ENCODE measurements around the gene PCDHGC4. TPM values are rescaled to one million over a fixed set of nuclear protein-coding genes. Genes with fewer than 3 reads are reported as not detected.

The PCDHGC4 gene
- total RNA-seq, 1 donor from 2014 or later = not detected

DNA sequence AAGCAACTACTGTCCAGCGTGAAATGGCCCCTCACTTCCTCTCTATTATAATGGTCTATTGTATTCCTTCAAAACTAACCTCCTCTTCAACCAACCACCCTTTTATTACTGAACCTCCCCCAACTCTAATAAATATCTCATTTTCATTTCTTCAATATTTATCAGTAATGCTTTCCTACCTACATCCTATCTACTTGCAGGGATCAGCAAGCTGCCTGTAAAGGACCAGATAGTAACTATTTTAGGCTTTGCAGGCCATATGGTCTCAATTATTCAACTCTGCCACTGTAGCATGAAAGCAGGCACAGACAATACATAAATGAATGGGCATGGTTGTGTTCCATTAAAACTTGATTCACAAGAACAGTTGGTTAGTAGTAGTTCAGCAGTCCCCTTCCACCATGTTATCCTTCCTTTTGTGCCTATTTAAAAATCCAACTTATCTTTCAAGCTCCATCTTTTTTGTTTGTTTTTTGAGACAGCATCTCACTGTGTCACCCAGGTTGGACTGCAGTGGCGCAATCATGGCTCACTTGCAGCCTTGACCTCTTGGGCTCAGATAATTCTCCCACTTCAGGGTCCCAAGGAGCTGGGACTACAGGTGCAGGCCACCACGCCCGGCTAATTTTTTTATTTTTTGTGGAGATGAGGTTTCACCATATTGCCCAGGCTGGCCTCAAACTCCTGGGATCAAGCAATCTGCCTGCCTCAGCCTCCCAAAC is 49.8 kb downstream of the PCDHGC4 start:
- H3K27me3 Mint-ChIP-seq = no peaks in the 10 kb centered on the region
- H3K27ac Mint-ChIP-seq = no peak overlapping the region
- no peak overlapping the region for H3K4me3 Mint-ChIP-seq
- DNase-seq = no peak
- intact Hi-C loops (cut with micrococcal nuclease) = no loop called here
- peaks cover 36% of the 10 kb centered on the region for H3K36me3 Mint-ChIP-seq (ENCODE audit: low read depth)
- H3K4me1 Mint-ChIP-seq = peaks cover 1% of the 10 kb centered on the region
- H3K9me3 Mint-ChIP-seq = no peaks in the 10 kb centered on the region

Other genes with a start within 250 kb of the PCDHGC4 start
- not detected in 2 replicates for gene PCDHB15, start 239.6 kb upstream of the PCDHGC4 start, total RNA-seq
- gene SLC25A2, start 181.0 kb upstream of the PCDHGC4 start, total RNA-seq = 0.14 and 0.23 TPM in 2 replicates
- gene TAF7, start 164.2 kb upstream of the PCDHGC4 start, total RNA-seq = 71.5 and 75.0 TPM in 2 replicates
- 0.07 and 0.09 TPM in 2 replicates for gene PCDHGA1, start 154.5 kb upstream of the PCDHGC4 start, total RNA-seq
- 0.07 and 0.12 TPM in 2 replicates for gene PCDHGA2, start 146.3 kb upstream of the PCDHGC4 start, total RNA-seq
- 0.14 and 0.19 TPM in 2 replicates for gene PCDHGA3, start 141.2 kb upstream of the PCDHGC4 start, total RNA-seq
- gene PCDHGB1, start 134.9 kb upstream of the PCDHGC4 start, total RNA-seq = 0.14 and 0.19 TPM in 2 replicates
- gene PCDHGA4, start 130.0 kb upstream of the PCDHGC4 start, total RNA-seq = 0.33 and 0.37 TPM in 2 replicates
- gene PCDHGB2, start 125.0 kb upstream of the PCDHGC4 start, total RNA-seq = 0.63 and 0.97 TPM in 2 replicates
- 0.19 and 0.51 TPM in 2 replicates for gene PCDHGA5, start 120.9 kb upstream of the PCDHGC4 start, total RNA-seq
- gene PCDHGB3, start 114.8 kb upstream of the PCDHGC4 start, total RNA-seq = 0.40 and 0.49 TPM in 2 replicates
- gene PCDHGA6, start 111.1 kb upstream of the PCDHGC4 start, total RNA-seq = 0.31 and 0.54 TPM in 2 replicates
- gene PCDHGA7, start 102.3 kb upstream of the PCDHGC4 start, total RNA-seq = 0.05 and 0.23 TPM in 2 replicates
- 0.21 TPM in 2 replicates for gene PCDHGB4, start 97.3 kb upstream of the PCDHGC4 start, total RNA-seq
- gene PCDHGA8, start 92.4 kb upstream of the PCDHGC4 start, total RNA-seq = 0.02 and 0.09 TPM in 2 replicates
- gene PCDHGB5, start 87.1 kb upstream of the PCDHGC4 start, total RNA-seq = 0.43 and 0.47 TPM in 2 replicates
- 0.33 and 0.44 TPM in 2 replicates for gene PCDHGA9, start 82.3 kb upstream of the PCDHGC4 start, total RNA-seq
- 0.09 and 0.14 TPM in 2 replicates for gene PCDHGB6, start 77.0 kb upstream of the PCDHGC4 start, total RNA-seq
- 0.07 and 0.21 TPM in 2 replicates for gene PCDHGA10, start 72.0 kb upstream of the PCDHGC4 start, total RNA-seq
- 0.12 and 0.17 TPM in 2 replicates for gene PCDHGB7, start 67.4 kb upstream of the PCDHGC4 start, total RNA-seq
- gene PCDHGA11, start 64.0 kb upstream of the PCDHGC4 start, total RNA-seq = 0.23 and 0.31 TPM in 2 replicates
- 0.12 and 0.16 TPM in 2 replicates for gene PCDHGA12, start 54.5 kb upstream of the PCDHGC4 start, total RNA-seq
- 0.24 and 0.58 TPM in 2 replicates for gene PCDHGC3, start 9.1 kb upstream of the PCDHGC4 start, total RNA-seq
- not detected in 2 replicates for gene PCDHGC5, start 4.1 kb downstream of the PCDHGC4 start, total RNA-seq
- 225 and 232 TPM in 2 replicates for gene DIAPH1, start 134.0 kb downstream of the PCDHGC4 start, total RNA-seq
- 88.1 and 92.3 TPM in 2 replicates for gene HDAC3, start 151.8 kb downstream of the PCDHGC4 start, total RNA-seq
- 24.1 TPM in 2 replicates for gene RELL2, start 152.0 kb downstream of the PCDHGC4 start, total RNA-seq
- 33.1 and 34.5 TPM in 2 replicates for gene FCHSD1, start 166.4 kb downstream of the PCDHGC4 start, total RNA-seq
- gene ARAP3, start 197.2 kb downstream of the PCDHGC4 start, total RNA-seq = 9.2 and 10.9 TPM in 2 replicates